KMS-11 (cell line): ENCODE data around the gene ZNF747.

ENCODE experiments used
- H2AFZ ChIP-seq: fragments of 200-600 bp; sonication (generic); 2 replicates; pipeline ENCODE4 v1.6.1; 2016; ENCODE audit warnings: antibody characterized with exemption, mixed run types, low read depth
- H3K27ac ChIP-seq: fragments of 200-600 bp; sonication (generic); 2 replicates; pipeline ENCODE4 v1.6.1; 2016; ENCODE audit warnings: mild to moderate bottlenecking, mixed run types
- H3K27me3 ChIP-seq: fragments of 200-600 bp; sonication (generic); 2 replicates; pipeline ENCODE4 v1.6.1; 2017; ENCODE audit warnings: mild to moderate bottlenecking, low read depth, mixed run types, moderate library complexity; ENCODE audit not compliant: insufficient read depth
- H3K36me3 ChIP-seq: fragments of 200-600 bp; sonication (generic); 2 replicates; pipeline ENCODE4 v1.6.1; 2017; ENCODE audit warnings: mild to moderate bottlenecking, mixed run types; ENCODE audit not compliant: insufficient read depth
- H3K4me1 ChIP-seq: fragments of 200-600 bp; sonication (generic); 2 replicates; pipeline ENCODE4 v1.6.1; 2016; ENCODE audit warnings: mild to moderate bottlenecking, low read depth, mixed run types; ENCODE audit not compliant: poor library complexity, severe bottlenecking
- H3K4me2 ChIP-seq: fragments of 200-600 bp; sonication (generic); 2 replicates; pipeline ENCODE4 v1.7.0; 2016; ENCODE audit warnings: mild to moderate bottlenecking, mixed run types
- H3K4me3 ChIP-seq: fragments of 200-600 bp; sonication (generic); IDR thresholded peaks from 2 replicates; pipeline ENCODE4 v1.6.1; 2017; ENCODE audit warnings: low read depth, low read length, mixed read lengths; ENCODE audit not compliant: insufficient read depth
- H3K79me2 ChIP-seq: fragments of 200-600 bp; sonication (generic); 2 replicates; pipeline ENCODE4 v1.6.1; 2016; ENCODE audit warnings: low read depth, mixed run types; ENCODE audit not compliant: insufficient read depth
- H3K9ac ChIP-seq: fragments of 200-600 bp; sonication (generic); 2 replicates; pipeline ENCODE4 v1.6.1; 2016; ENCODE audit warnings: mild to moderate bottlenecking, mixed run types
- H4K20me1 ChIP-seq: fragments of 200-600 bp; sonication (generic); 2 replicates; pipeline ENCODE4 v1.6.1; 2016; ENCODE audit warnings: mild to moderate bottlenecking, mixed run types; ENCODE audit not compliant: insufficient read depth
- CTCF ChIP-seq: fragments of 200-600 bp; sonication (generic); conservative IDR thresholded peaks from 2 replicates; pipeline ENCODE4 v1.6.1; 2017; ENCODE audit warnings: low read depth, mild to moderate bottlenecking, antibody characterized with exemption, low read length, moderate library complexity, mixed read lengths

ZNF747 gene

GRCh38 chr16:30490210-30490609 is 44.4 kb downstream of the ZNF747 start:
- H3K9ac ChIP-seq: no peak overlapping the region
- H3K4me1 ChIP-seq: no peaks in the 10 kb centered on the region
- no peak overlapping the region for H3K4me3 ChIP-seq
- no peaks in the 10 kb centered on the region for H3K79me2 ChIP-seq
- H3K27me3 ChIP-seq: no peaks in the 10 kb centered on the region
- no peaks in the 10 kb centered on the region for H4K20me1 ChIP-seq
- no peak overlapping the region for H2AFZ ChIP-seq
- no peak overlapping the region for H3K27ac ChIP-seq
- no peaks in the 10 kb centered on the region for H3K36me3 ChIP-seq
- no peak for TF ChIP-seq CTCF
- H3K4me2 ChIP-seq: no peak overlapping the region

- H4K20me1 ChIP-seq: no peaks in the 10 kb centered on the region
- no peaks in the 10 kb centered on the region for H3K4me1 ChIP-seq
- H3K27me3 ChIP-seq: no peaks in the 10 kb centered on the region
- no peak overlapping the region for H2AFZ ChIP-seq
- H3K9ac ChIP-seq: no peak overlapping the region
- no peak overlapping the region for H3K27ac ChIP-seq
- no peak for TF ChIP-seq CTCF
- no peak overlapping the region for H3K4me2 ChIP-seq
- H3K36me3 ChIP-seq: no peaks in the 10 kb centered on the region
- H3K79me2 ChIP-seq: no peaks in the 10 kb centered on the region
- H3K4me3 ChIP-seq: no peak overlapping the region
These were observed 45.7 kb downstream of the ZNF747 start for GRCh38 chr16:30488764-30489605.

GRCh38 chr16:30485818-30486436 is 48.7 kb downstream of the ZNF747 start:
- Histone ChIP-seq H4K20me1 (no peaks in the 10 kb centered on the region), H3K4me2 (no peak overlapping the region), H3K9ac (no peak overlapping the region), H3K79me2 (no peaks in the 10 kb centered on the region), H3K27me3 (no peaks in the 10 kb centered on the region), H3K4me3 (no peak overlapping the region), H3K4me1 (no peaks in the 10 kb centered on the region), H3K36me3 (no peaks in the 10 kb centered on the region), H2AFZ (no peak overlapping the region), H3K27ac (no peak overlapping the region)
- no peak for TF ChIP-seq CTCF

- H3K79me2 ChIP-seq: no peaks in the 10 kb centered on the region
- H4K20me1 ChIP-seq: no peaks in the 10 kb centered on the region
- H3K36me3 ChIP-seq: no peaks in the 10 kb centered on the region
- no peak for TF ChIP-seq CTCF
- H3K9ac ChIP-seq: no peak overlapping the region
- H3K4me1 ChIP-seq: no peaks in the 10 kb centered on the region
- H3K4me3 ChIP-seq: no peak overlapping the region
- no peak overlapping the region for H3K27ac ChIP-seq
- H3K4me2 ChIP-seq: no peak overlapping the region
- H3K27me3 ChIP-seq: no peaks in the 10 kb centered on the region
- no peak overlapping the region for H2AFZ ChIP-seq
These were observed 49.8 kb downstream of the ZNF747 start for GRCh38 chr16:30484887-30485286.
